ENCODE data around the gene ARSG. TPM values are rescaled to one million over a fixed set of nuclear protein-coding genes. Genes with fewer than 3 reads are reported as not detected.

The ARSG gene
- polyA plus RNA-seq, 1 donor (not counting 4 experiments of a cell fraction or from before 2014, with no cell fraction given), result 0.41 TPM

DNA sequence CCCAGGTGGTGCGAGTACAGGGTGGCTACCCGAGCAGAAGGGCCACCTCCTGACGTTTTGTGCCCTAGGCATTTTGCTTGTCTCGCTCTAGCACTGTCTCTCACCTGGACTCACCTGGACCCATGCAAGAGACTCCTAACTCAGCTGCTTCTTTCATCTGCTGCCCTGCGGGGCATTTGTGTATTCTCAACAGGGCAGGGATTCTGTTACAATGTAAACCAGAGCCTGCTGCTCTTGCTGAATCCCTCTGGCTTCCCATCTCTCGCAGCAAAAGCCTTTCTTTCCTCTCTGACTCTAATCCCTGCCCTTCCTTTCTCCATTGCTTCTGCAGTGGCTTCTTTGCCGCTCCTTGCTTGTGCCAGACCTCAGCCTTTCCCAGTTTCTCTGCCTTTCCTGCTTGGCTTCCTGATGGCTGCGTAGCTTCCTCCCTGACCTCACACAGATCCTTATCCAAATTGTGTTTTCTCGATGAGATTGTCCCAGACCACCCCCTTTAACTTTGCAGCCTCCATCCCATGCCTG is 10.2 kb downstream of the ARSG start:
- Histone ChIP-seq H3K4me2 (ENCODE audit: control insufficient read depth, extremely low read depth, insufficient read depth, low read depth, low read length) (no peak overlapping the region), H3K36me3 (ENCODE audit: control insufficient read depth in 2 of 2, extremely low read depth in 1 of 2, insufficient read depth in 2 of 2, low read length in 2 of 2) (no peaks in the 10 kb centered on the region), H2AFZ (ENCODE audit: control insufficient read depth, low read length) (no peak overlapping the region), H3K9ac (ENCODE audit: control insufficient read depth, extremely low read depth, insufficient read depth, low read length) (no peak overlapping the region), H3K79me2 (ENCODE audit: control insufficient read depth, insufficient read depth, low read length) (no peaks in the 10 kb centered on the region), H3K4me1 (ENCODE audit: control insufficient read depth, extremely low read depth, insufficient read depth, low read length) (no peaks in the 10 kb centered on the region), H4K20me1 (ENCODE audit: control insufficient read depth, extremely low read depth, insufficient read depth, low read length) (no peaks in the 10 kb centered on the region), H3K4me3 (ENCODE audit: control insufficient read depth in 2 of 3, extremely low read depth in 1 of 3, insufficient read depth in 2 of 3, low read depth in 1 of 3, low read length in 3 of 3) (no peak overlapping the region), H3K27me3 (ENCODE audit: control insufficient read depth, extremely low read depth, insufficient read depth, low read length) (peaks cover 5% of the 10 kb centered on the region), H3K27ac (ENCODE audit: control insufficient read depth, insufficient read depth, low read length) (no peak overlapping the region), H3K9me3 (ENCODE audit: control insufficient read depth, low read depth, low read length) (no peaks in the 10 kb centered on the region), H3K9me1 (ENCODE audit: control insufficient read depth, extremely low read depth, insufficient read depth, low read length) (no peaks in the 10 kb centered on the region)
- DNase-seq (ENCODE audit: low read depth, low spot score) (no peak), FAIRE-seq (no peak)
- no peak for TF ChIP-seq EZH2 (IDR thresholded peaks at IDR 0.05; ENCODE audit: low read length)
- TF ChIP-seq, protein P1, sequence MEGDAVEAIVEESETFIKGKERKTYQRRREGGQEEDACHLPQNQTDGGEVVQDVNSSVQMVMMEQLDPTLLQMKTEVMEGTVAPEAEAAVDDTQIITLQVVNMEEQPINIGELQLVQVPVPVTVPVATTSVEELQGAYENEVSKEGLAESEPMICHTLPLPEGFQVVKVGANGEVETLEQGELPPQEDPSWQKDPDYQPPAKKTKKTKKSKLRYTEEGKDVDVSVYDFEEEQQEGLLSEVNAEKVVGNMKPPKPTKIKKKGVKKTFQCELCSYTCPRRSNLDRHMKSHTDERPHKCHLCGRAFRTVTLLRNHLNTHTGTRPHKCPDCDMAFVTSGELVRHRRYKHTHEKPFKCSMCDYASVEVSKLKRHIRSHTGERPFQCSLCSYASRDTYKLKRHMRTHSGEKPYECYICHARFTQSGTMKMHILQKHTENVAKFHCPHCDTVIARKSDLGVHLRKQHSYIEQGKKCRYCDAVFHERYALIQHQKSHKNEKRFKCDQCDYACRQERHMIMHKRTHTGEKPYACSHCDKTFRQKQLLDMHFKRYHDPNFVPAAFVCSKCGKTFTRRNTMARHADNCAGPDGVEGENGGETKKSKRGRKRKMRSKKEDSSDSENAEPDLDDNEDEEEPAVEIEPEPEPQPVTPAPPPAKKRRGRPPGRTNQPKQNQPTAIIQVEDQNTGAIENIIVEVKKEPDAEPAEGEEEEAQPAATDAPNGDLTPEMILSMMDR (optimal IDR thresholded peaks at IDR 0.05 in 1 of 3, IDR thresholded peaks at IDR 0.05 in 1 of 3, conservative IDR thresholded peaks at IDR 0.05 in 1 of 3; ENCODE audit: extremely low read depth in 1 of 3, insufficient read depth in 2 of 3, low read length in 3 of 3), result no peak
- dilution Hi-C loops (cut with MboI; ENCODE audit: extremely low pct_ligation_motif_present, low sequenced_read_pairs), result no loop called here

DNA sequence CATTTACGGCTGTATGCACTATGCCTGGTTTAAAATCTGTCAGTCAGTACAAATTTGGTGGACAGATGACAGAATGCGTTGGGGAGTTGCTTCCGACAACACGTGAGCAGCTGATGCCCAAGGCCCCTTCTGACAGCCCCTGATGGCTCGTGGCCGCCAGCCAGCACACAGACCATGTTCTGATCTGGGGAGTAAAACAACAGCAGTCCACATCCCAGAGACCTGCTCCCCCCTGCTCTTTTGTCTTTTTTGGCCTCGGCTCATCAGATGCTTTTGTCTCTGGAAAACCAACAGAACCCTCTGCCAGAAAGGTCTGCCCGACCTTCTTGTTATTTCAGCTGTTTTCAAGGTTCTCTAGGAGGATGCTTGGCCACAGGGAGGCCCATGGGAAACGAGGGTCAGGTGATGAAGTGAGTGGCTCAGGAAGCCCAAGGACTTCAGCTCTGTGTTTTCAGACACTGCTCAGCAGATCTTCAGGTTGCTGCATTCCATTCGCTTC is 10.8 kb downstream of the ARSG start:
- Histone ChIP-seq H3K79me2 (ENCODE audit: control insufficient read depth, insufficient read depth, low read length) (no peaks in the 10 kb centered on the region), H3K4me1 (ENCODE audit: control insufficient read depth, extremely low read depth, insufficient read depth, low read length) (no peaks in the 10 kb centered on the region), H3K36me3 (ENCODE audit: control insufficient read depth in 2 of 2, extremely low read depth in 1 of 2, insufficient read depth in 2 of 2, low read length in 2 of 2) (no peaks in the 10 kb centered on the region), H3K27me3 (ENCODE audit: control insufficient read depth, extremely low read depth, insufficient read depth, low read length) (peaks cover 3% of the 10 kb centered on the region), H3K9ac (ENCODE audit: control insufficient read depth, extremely low read depth, insufficient read depth, low read length) (no peak overlapping the region), H4K20me1 (ENCODE audit: control insufficient read depth, extremely low read depth, insufficient read depth, low read length) (no peaks in the 10 kb centered on the region), H2AFZ (ENCODE audit: control insufficient read depth, low read length) (no peak overlapping the region), H3K4me3 (ENCODE audit: control insufficient read depth in 2 of 3, extremely low read depth in 1 of 3, insufficient read depth in 2 of 3, low read depth in 1 of 3, low read length in 3 of 3) (no peak overlapping the region), H3K4me2 (ENCODE audit: control insufficient read depth, extremely low read depth, insufficient read depth, low read depth, low read length) (no peak overlapping the region), H3K9me3 (ENCODE audit: control insufficient read depth, low read depth, low read length) (no peaks in the 10 kb centered on the region), H3K27ac (ENCODE audit: control insufficient read depth, insufficient read depth, low read length) (no peak overlapping the region), H3K9me1 (ENCODE audit: control insufficient read depth, extremely low read depth, insufficient read depth, low read length) (no peaks in the 10 kb centered on the region)
- dilution Hi-C loops (cut with MboI; ENCODE audit: extremely low pct_ligation_motif_present, low sequenced_read_pairs), result no loop called here
- FAIRE-seq (no peak), DNase-seq (ENCODE audit: low read depth, low spot score) (no peak)
- TF ChIP-seq, protein P1 (optimal IDR thresholded peaks at IDR 0.05 in 1 of 3, IDR thresholded peaks at IDR 0.05 in 1 of 3, conservative IDR thresholded peaks at IDR 0.05 in 1 of 3; ENCODE audit: extremely low read depth in 1 of 3, insufficient read depth in 2 of 3, low read length in 3 of 3), result no peak
- no peak for TF ChIP-seq EZH2 (IDR thresholded peaks at IDR 0.05; ENCODE audit: low read length)
